HG02610 (cell line): Measurements from ENCODE around the gene PSEN1.
A peak's percentile ranks its signal among the peaks of the same experiment; 100 is the strongest.

Source experiments
- ATAC-seq: cut with Tn5 transposase; IDR thresholded peaks from one replicate; pipeline ENCODE4 v1.9.1; 2021; ENCODE audit warnings: mild to moderate bottlenecking, moderate library complexity; ENCODE audit not compliant: unreplicated experiment

Gene PSEN1

DNA sequence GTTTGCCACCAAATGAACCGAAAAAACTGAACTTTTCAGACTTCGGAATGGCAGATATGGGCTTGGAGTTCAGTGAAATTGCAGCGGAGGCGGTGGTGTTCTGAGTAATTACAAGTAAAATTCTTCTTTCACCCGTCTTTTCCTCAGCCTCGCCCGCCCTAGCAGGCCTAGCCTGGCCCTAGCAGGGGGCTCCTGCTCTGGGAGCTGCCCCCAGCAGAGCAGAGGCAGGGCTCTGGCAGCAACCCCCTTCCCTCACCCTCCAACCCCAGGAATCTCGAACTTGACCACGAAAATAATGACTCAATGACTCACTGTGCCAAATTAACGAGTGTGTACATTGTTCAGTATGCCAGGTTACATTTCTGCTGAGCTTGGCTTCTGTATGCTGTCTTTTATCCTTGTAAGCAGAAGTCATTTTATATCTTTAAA, 102.1 kb downstream of the PSEN1 start:
- ATAC-seq: no peak

DNA sequence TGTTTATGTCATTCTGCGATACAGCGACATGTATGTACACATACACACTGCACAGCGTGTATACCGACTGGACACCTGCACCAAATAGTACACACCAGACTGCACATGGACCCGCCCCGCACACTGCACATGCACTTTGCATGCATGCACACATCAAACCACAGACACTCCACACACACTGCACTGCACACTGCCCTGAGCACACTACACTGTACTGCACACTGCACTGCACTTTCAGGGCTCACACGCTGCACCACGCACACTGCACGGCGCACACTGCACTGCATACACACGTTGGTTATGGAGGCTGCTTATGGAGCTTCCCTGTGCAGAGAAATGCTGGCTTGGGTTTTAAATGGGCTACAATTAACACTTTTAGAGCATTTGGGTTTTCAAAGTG, 102.6 kb downstream of the PSEN1 start:
- no peak for ATAC-seq

DNA sequence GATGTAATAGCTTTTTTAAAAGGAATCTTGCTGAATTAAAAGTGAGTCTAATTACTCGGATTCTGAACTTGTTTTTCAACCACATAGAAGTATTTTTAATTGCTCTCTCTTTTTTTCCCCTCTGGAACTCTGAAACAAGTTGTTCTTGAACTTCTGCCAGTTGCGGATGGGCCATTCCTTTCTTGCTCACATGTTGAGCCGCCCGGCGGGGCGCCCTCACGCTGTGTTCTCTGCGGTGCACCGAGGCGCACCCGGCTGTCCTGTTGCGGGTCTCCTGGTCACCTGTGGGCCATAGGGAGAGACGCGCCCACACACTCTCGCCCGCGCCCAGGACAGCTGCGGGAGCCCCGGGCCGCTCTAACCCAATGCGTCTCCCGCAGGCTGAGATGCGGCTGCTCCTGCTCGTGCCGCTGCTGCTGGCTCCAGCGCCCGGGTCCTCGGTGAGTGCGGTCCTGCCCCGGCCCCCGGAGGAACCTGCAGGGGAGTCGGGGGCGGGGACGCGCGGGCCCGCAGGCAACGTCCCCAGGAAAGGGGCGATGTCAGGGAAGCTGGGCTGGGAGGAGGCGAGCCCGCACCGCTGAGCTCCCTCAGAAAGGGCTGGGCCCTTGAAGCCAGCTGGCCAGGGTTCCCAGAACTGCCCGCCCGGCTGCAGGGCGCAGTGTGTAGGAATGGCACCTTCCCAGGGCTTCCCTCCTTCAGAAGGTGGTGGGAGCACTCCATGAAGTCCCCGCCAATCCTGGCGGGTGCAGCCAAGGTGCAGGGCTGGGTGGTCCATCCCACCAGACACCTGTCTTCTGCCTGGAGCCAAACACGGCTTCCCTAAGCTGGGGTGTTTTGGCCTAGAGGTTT, 103.3 kb downstream of the PSEN1 start:
- ATAC-seq: no peak

DNA sequence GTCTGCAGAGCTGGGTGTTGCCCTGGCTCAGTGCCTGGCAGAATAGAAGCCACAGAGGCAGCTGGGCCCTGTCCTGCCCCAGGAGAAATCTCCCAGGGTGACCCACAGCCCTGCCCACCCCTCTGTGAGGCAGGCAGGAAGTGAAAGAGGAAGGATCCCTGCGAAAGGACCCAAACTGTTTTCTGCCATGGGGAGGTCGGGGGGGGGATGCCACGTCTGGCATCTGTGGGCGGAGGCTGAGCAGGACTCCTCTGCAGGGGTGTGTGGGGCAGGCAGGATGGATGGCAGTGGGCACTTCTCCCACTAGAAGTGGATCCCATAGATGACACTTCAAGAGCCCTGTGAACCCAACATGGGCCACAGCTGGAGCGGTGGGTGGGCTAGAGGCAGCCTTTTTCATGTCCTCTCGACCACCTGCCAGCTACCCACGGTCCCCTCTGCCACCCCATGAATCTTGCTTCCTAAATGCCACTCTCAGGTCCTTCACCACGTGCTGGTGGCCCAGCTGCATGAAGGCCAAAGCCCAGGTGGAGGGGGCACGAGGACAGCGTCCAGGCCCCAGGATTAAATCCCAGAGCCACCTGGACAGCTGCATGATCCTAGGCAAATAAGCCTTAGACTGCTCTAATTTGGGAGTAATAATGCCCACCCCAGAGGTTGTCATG, 104.6 kb downstream of the PSEN1 start:
- no peak for ATAC-seq

DNA sequence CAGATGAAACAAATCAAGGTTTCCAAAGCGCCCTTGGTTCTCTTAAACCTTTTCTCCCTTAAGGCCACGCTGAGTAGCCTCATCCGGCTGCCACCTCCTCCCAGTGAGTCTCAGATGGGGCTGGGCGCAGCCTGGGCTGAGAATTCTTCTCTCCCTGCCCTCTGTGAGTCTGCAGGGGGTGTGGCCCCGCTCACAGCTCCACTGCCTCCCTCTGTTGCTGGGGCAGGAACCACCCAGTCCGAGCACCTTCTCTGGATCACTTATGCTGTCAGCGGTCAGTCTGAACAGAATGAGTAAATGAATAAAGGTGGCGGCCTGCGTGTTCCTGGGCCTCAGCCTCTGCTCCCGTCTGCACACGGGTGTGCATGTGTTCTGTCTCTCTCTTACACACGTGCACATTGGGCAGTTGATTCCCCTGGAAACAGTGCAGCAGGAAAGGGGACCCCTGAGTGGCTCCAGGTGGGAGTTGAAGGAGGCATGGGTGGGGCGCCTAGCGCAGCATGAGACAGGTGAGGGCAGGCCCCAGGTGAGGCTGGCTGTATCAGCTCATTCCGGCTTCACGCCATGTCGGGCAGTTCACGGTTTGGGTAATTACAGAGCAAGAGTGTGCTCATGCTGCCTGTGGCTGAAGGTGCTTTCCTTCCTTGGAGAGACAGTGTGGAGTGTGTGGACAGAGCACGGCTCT, 105.3 kb downstream of the PSEN1 start:
- no peak for ATAC-seq

DNA sequence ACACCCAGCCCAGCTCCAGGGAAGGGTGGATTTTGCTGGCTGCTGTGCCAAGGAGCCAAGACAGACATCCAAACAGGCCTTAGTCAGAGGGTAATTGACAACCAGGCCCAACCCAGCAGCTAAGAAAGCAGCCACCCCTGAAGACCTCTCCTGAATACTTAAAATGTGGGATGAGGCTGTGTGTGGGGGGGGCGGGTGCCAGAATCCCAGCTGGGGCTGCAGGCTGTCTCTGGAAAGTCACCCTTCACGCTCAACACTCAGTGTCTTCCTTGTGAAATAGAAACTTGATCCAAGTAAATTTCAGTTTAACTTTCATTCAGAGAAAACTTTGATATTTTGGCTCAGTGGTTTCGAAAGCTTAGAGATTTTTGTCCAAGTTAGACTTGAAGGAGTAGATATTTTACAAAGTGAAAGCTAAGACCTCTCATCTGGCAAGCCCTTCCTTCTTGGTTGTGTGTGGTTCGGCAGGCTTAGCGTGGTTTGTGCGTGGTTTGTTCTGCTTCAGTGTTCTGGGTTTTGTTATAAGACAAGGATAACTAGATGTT, 106.1 kb downstream of the PSEN1 start:
- peak; percentile 58 for ATAC-seq

DNA sequence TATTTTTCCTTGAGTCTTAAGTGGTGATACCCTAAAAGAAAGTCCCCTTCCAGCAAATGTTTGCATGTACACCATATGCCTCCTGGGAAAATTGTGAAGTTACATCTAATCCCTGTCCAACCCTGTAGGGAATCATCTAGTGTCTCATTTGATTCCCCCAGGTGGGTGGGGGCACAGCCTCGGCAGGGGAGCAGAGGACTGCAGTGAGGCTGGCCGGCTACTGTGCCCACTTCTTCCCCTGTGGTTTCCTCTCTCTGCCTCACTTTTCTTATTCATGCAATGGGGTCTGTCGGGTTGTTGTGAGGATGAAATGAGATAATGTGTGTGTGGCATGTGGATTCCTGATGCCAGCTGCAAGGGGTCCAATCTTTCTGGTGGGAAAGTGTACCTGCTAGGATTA, 107.0 kb downstream of the PSEN1 start:
- no peak for ATAC-seq

DNA sequence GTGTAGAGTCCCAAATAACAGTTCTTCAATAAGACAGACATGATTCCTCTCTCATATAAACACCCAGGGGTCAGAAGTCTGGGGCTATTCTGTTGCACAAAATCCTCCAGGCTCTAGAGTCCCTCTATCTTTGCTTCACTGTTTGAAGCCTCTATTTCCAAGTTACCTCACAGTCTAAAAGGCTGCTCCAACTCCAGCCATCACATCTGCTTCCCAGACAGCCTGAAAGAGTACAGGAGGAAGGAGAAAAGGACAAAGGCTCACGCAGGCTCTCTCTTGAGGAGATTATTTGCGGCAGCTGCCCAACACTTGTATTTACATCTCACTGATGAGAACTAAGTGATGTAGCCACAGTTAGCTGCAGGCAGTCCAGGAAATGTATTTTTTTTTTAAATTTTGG, 107.4 kb downstream of the PSEN1 start:
- no peak for ATAC-seq

DNA sequence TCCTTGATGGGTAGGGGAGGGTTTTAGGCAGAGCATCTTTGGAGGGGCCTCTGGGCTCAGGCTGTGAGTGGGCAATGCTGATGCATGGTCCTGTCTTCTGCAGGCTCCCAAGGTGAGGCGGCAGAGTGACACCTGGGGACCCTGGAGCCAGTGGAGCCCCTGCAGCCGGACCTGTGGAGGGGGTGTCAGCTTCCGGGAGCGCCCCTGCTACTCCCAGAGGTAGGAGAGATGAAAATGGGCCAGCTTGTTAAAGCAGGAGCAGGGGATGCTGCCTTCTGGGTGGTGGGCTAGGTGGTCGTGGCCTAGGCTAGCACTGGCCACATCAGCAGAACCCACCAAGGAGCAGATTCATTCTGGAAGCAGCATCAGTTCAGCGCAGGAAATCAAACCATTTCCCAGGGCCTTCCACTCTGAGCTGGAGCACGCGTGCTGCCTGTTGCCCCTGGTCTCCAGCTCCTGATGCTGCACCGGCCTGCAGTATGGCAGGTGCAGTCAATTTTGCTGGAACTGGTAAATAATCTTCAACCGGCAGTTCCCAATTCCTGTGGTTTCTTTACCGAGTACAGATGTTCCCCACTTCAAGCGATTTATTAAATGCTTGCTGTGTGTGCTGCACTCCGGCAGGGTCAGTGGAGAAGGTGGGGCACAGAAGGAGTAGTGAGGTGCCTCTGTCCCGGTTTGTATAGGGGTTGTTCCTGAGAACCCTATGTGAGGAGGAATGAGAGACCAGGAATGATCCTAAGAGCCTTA, 108.4 kb downstream of the PSEN1 start:
- ATAC-seq: no peak

DNA sequence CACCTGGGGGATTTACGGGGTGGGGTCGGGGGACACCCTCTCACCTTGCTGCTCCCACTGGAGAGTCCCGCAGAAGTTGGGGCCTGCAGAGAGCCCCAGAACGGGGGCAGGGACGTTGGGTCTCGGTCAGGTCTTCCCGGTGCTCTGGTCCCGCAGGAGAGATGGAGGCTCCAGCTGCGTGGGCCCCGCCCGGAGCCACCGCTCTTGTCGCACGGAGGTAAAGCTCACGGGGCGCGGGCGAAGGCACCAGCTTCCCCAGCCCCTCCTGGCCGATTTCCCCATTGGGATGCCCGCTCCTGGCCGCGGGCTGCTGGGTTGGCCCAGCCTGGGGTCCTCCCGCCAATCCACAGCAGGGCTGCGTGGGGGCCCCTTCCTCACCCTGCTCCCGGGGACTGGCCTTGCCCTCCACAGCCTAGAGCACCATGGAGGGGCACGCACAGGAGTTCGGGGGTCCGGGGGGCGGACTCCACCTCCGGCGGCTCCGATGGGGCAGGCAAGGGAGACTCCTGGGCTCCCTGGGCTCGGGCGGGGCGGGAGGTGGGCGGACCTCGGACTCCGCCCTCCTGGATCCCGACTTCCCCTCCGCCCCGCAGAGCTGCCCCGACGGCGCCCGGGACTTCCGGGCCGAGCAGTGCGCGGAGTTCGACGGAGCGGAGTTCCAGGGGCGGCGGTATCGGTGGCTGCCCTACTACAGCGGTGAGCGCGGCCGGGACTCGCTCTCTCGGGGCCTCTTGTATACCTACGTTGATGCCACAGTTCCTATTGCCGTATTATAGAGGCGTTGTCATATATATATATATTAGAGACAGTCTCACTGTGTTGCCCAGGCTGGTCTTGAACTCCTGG, 109.4 kb downstream of the PSEN1 start:
- ATAC-seq: peak; percentile 31

DNA sequence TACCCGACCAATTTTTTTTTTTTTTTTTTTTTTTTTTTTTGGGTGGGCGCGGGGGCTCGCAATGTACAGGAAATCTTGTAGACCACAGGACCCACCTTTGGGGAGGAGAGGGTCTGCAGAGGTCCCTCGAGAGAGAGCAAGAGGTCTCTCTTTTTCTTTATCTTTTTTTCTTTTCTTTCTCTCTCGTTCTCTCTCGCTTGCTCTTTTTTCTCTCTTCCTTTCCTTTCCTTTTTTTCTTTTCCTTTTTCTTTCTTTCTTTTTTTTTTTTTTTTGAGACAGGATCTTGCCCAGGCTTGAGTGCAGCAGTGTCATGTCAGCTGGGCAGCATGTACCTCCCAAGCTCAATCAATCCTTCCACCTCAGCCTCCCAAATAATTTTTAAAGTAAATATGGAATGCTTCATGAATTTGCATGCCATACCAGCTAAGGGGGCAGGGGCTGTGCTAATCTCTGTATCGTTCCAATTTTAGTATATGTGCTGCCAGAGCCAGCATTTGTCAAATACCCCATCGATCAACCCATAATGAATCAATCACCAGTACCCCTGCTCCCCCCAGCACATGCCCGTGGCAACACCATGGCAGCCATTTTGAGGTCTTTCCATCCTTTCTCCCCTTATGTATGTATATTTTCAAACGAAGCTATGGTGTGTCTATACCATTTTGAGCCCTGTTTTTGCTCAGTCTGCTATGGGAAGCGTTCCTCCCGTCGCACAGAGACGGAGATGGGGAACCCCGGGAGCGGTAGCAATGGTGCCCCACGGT, 110.3 kb downstream of the PSEN1 start:
- ATAC-seq: no peak

DNA sequence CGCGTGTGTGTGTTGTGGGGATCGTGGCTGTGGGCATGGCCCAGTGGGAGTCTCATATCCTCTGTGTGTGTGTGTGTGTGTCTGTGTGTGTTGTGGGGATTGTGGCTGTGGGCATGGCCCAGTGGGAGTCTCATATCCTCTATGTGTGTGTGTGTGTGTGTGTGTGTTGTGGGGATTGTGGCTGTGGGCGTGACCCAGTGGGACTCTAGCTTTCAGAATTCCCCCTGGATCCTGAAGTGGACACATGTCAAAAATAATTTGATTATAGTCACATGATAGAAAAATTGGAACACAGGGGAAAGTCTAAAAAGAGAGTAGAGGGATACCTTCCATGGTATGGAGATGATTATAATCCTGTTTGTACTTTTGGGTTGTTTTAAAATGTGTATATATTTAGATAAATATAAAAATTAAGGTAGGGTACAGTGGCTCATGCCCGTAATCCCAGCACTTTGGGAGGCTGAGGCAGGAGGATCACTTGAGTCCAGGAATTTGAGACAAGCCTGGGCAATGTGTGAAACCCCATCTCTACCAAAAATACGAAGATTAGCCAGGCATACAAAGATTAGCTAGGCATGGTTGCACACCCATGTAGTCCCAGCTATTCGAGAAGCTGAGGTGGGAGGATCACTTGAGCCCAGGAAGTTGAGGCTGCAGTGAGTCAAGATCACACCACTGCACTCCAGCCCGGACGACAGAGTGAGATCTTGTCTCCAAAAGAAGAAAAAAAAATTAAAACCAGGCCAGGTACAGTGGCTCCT, 112.0 kb downstream of the PSEN1 start:
- peak; percentile 71 for ATAC-seq

DNA sequence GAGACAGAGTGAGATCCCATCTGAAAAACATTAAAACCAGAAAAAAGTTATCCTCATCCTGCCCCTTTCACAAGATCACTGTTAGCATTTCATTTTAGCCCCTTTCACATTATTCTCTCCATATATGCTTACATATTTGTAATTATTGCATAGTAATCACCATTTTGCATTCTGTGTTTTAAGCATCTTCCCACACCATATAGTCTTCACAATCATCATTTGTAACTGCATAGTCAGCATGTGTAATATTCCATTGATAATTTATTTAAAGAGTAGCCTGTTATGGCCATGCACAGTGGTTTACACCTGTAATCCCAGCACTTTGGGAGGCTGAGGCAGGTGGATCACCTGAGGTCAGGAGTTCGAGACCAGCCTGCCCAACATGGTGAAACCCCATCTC, 112.8 kb downstream of the PSEN1 start:
- ATAC-seq: no peak

DNA sequence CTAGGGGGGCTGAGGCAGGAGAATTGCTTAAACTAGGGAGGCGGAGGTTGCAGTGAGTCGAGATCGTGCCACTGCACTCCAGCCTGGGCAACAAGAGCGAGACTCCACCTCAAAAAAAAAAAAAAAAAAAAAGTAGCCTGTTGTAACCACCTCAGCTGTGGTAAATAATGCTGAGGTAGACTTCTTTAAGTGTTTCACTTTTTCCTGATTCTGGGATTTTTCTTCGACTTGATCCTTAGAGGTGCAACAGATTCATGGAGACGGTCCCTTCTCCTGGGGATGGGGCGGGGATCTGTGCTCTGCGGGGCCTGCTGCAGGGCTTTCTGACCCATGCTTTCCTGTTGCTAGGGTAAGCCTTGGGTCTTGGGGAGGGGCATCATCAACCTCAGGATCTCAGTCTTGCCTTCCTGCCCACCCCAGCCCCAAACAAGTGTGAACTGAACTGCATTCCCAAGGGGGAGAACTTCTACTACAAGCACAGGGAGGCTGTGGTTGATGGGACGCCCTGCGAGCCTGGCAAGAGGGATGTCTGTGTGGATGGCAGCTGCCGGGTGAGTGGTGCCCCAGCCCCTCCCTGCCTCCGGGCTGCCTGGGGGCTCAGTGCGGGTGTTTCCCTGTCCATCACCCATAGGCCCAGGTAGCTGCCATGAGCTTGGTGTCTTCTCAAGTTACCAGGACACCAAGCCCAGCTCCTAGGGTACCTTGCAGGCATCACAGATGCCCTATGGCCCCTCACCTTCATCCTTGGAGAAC, 113.4 kb downstream of the PSEN1 start:
- ATAC-seq: no peak

DNA sequence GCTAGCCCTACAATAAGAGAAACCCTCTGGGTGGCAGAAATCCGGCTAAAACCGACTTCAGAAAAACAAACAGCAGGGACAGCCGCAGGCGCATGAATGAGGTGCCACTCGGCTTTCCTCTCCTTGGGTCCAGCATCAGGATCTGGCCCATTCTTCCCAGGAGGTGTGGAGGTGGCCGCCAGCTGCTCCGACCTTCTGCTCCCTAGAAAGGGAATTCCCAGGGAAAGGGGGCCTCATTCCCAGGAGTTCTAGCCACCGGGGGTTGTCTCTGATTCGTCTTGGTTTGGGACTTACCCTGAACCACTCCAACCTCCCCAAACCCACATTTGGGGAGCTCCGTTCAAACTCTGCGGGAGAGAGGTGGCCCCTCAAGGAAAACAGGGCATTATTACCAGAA, 114.0 kb downstream of the PSEN1 start:
- ATAC-seq: no peak

DNA sequence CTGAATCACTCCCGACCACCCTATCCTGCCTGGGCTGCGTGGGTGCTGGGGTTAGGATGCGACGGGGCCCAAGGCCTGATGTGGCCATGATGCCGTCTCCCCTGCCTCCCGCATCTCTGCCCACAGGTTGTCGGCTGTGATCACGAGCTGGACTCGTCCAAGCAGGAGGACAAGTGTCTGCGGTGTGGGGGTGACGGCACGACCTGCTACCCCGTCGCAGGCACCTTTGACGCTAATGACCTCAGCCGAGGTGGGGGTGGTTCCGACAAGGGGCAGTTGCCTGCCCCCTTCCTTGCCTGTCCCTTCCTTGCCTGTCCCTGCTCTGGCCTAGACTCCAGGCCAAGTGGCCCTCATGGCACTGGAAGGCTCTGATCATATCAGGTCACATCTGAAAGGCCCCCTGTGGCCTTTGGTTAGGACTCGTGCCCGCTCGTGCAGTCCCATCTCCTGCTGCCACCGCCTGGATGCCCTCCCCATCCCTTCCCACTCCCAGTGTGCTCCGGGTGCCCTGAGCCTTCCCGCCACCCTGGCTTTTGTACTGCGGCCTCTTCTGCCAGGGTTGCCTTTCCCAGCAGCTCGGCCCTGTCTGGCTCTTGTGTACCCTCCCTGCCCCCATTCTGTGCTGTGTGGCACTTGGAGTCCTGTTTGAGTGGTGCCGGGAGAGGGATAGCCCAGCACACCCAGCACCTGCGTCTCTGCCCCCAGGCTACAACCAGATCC, 114.6 kb downstream of the PSEN1 start:
- ATAC-seq: no peak
